ENCODE data around the gene ANGPTL7. TPM values are rescaled to one million over a fixed set of nuclear protein-coding genes. Genes with fewer than 3 reads are reported as not detected.

Gene ANGPTL7
- total RNA-seq, 1 experiment from 2014 or later = not detected

DNA sequence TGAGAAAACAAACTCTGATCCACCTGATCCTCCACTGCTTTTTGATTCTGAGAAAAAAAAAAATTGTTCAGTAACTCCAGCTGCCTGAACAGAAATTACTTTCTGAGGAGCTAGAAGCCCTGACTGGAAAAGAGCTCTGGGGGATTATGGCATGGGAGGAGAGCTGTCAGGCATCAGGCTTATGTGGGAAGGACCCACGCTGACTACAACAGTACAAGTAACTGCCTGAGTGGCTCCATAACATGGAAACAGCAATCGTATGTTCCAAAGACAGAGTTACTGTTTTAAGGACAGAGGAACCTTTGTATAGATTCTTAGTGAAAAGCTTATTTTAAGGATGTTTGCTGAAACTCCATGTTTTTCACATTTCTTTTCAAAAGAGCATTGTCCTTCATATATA is 1.2 kb upstream of the ANGPTL7 start:
- no peak for TF ChIP-seq RAD21 (IDR thresholded peaks at IDR 0.05; ENCODE audit: low read depth)
- no peak for TF ChIP-seq SRF (IDR thresholded peaks at IDR 0.05; ENCODE audit: low read depth)
- no peak for TF ChIP-seq TCF7L2 (IDR thresholded peaks at IDR 0.05; ENCODE audit: borderline replicate concordance, extremely low read depth, insufficient read depth, insufficient read length)
- no peak for TF ChIP-seq ZFX (IDR thresholded peaks at IDR 0.05)
- TF ChIP-seq, protein P1, sequence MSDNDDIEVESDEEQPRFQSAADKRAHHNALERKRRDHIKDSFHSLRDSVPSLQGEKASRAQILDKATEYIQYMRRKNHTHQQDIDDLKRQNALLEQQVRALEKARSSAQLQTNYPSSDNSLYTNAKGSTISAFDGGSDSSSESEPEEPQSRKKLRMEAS (IDR thresholded peaks at IDR 0.05) = no peak
- no peaks in the 10 kb centered on the region for H4K20me1 ChIP-seq (ENCODE audit: insufficient read depth)
- no peaks in the 10 kb centered on the region for H3K9me2 ChIP-seq (ENCODE audit: insufficient read depth)
- no peaks in the 10 kb centered on the region for H3K4me1 ChIP-seq (ENCODE audit: control insufficient read depth in 1 of 2, insufficient read depth in 2 of 2, low read length in 2 of 2)
- H3K27ac ChIP-seq (ENCODE audit: low read depth, low read length) = no peak overlapping the region
- H3K4me2 ChIP-seq (ENCODE audit: low read length) = no peak overlapping the region
- H3K9ac ChIP-seq (ENCODE audit: low read length) = no peak overlapping the region
- no peak overlapping the region for H2AFZ ChIP-seq (ENCODE audit: low read depth, low read length, poor library complexity, severe bottlenecking)
- H3K9me3 ChIP-seq (ENCODE audit: control insufficient read depth in 1 of 2, insufficient read depth in 1 of 2, low read depth in 1 of 2, low read length in 2 of 2) = no peaks in the 10 kb centered on the region
- H3K4me3 ChIP-seq (replicated peaks in 1 of 2; ENCODE audit: low read depth in 1 of 2, low read length in 2 of 2) = no peak overlapping the region
- POLR2A ChIA-PET = no interaction called here
- H3K27me3 ChIP-seq (ENCODE audit: insufficient read depth, low read length) = no peaks in the 10 kb centered on the region
- BruUV-seq (replicated peaks) = no TSS peak
- peaks cover 0 to 9% of the 10 kb centered on the region in 2 experiments; a peak in 1 of 4 replicates for H3K36me3 ChIP-seq (ENCODE audit: control insufficient read depth in 1 of 2, insufficient read depth in 2 of 2, low read length in 2 of 2)
- no peak for ATAC-seq
- RAD21 ChIA-PET (ENCODE audit: low non-redundant PET in 1 of 2, low total read pairs in 2 of 2, uncharacterized antibody in 2 of 2, unreplicated experiment in 2 of 2) = no interaction called here
- intact Hi-C loops (cut with micrococcal nuclease) = no loop called here
- no peaks in the 10 kb centered on the region for H3K79me2 ChIP-seq (ENCODE audit: insufficient read depth, low read length)
- DNase-seq (ENCODE audit: low read depth, low spot score) = no peak
- CTCF ChIA-PET = no interaction called here

DNA sequence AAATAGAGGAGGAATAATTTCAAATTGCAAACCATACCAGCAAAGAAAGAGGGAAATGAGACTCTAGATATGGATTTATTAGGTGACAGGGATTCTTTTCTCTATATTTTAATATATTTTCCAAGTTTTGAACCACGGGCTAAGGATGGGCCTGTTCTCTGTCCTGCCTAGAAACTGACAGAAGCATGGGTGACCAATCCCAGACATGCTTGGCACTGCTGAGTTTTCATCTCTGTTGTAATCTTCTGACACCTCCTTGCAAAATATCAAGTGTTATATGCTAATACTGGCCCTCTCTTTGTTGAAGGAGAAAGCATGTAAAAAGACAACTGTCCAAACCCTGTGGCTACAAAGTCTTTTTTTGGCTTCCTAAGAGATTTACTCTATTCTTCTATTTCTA is 774 bp upstream of the ANGPTL7 start:
- H3K79me2 ChIP-seq (ENCODE audit: insufficient read depth, low read length) = no peaks in the 10 kb centered on the region
- DNase-seq (ENCODE audit: low read depth, low spot score) = no peak
- no peak overlapping the region for H3K9ac ChIP-seq (ENCODE audit: low read length)
- no peaks in the 10 kb centered on the region for H3K27me3 ChIP-seq (ENCODE audit: insufficient read depth, low read length)
- no peak overlapping the region for H3K4me2 ChIP-seq (ENCODE audit: low read length)
- H3K4me3 ChIP-seq (replicated peaks in 1 of 2; ENCODE audit: low read depth in 1 of 2, low read length in 2 of 2) = no peak overlapping the region
- H3K4me1 ChIP-seq (ENCODE audit: control insufficient read depth in 1 of 2, insufficient read depth in 2 of 2, low read length in 2 of 2) = no peaks in the 10 kb centered on the region
- no peak for ATAC-seq
- H3K9me2 ChIP-seq (ENCODE audit: insufficient read depth) = no peaks in the 10 kb centered on the region
- TF ChIP-seq EZH2 (IDR thresholded peaks at IDR 0.05) (no peak), FOSL1 (IDR thresholded peaks at IDR 0.05; ENCODE audit: low read depth) (no peak), TCF7L2 (IDR thresholded peaks at IDR 0.05; ENCODE audit: borderline replicate concordance, extremely low read depth, insufficient read depth, insufficient read length) (no peak), REST (IDR thresholded peaks at IDR 0.05; ENCODE audit: low read depth) (no peak), SIN3A (IDR thresholded peaks at IDR 0.05; ENCODE audit: low read depth) (no peak), YY1 (IDR thresholded peaks at IDR 0.05; ENCODE audit: extremely low read depth, insufficient replicate concordance, low read depth, low read length) (no peak), POLR2A (IDR thresholded peaks at IDR 0.05; ENCODE audit: borderline replicate concordance, extremely low read depth, insufficient read depth, insufficient read length) (no peak), CEBPB (IDR thresholded peaks at IDR 0.05; ENCODE audit: low read depth) (no peak)
- H4K20me1 ChIP-seq (ENCODE audit: insufficient read depth) = no peaks in the 10 kb centered on the region
- BruUV-seq (replicated peaks) = no TSS peak
- peaks cover 0 to 9% of the 10 kb centered on the region in 2 experiments; a peak in 1 of 4 replicates for H3K36me3 ChIP-seq (ENCODE audit: control insufficient read depth in 1 of 2, insufficient read depth in 2 of 2, low read length in 2 of 2)
- intact Hi-C loops (cut with micrococcal nuclease) = no loop called here
- H3K27ac ChIP-seq (ENCODE audit: low read depth, low read length) = no peak overlapping the region
- no peaks in the 10 kb centered on the region for H3K9me3 ChIP-seq (ENCODE audit: control insufficient read depth in 1 of 2, insufficient read depth in 1 of 2, low read depth in 1 of 2, low read length in 2 of 2)
- ChIA-PET RAD21 (ENCODE audit: low non-redundant PET in 1 of 2, low total read pairs in 2 of 2, uncharacterized antibody in 2 of 2, unreplicated experiment in 2 of 2) (no interaction called here), CTCF (no interaction called here), POLR2A (no interaction called here)
- no peak overlapping the region for H2AFZ ChIP-seq (ENCODE audit: low read depth, low read length, poor library complexity, severe bottlenecking)
